ENCODE measurements around the gene BTG3.

GRCh38 chr21:17612023-17612564 lies 607 bp downstream of the BTG3 start:
- no peak for TF ChIP-seq CTCF (conservative IDR thresholded peaks at IDR 0.05; ENCODE audit: low read length)
- no peak for TF ChIP-seq EZH2phosphoT487 (IDR thresholded peaks at IDR 0.05; ENCODE audit: borderline replicate concordance)

All from Loucy (cell line).